Activated CD8-positive, alpha-beta memory T cell treated with anti-CD3 and anti-CD28 coated beads, Interleukin-2, amount 50 U/mL, for 48 hours (primary cell): ENCODE results near the gene HEXIM2.
A peak's percentile ranks its signal among the peaks of the same experiment; 100 is the strongest.

Experiments
- DNase-seq: peaks from one replicate; pipeline ENCODE4 v3.0.0-alpha.2; 2020

HEXIM2 gene

DNA sequence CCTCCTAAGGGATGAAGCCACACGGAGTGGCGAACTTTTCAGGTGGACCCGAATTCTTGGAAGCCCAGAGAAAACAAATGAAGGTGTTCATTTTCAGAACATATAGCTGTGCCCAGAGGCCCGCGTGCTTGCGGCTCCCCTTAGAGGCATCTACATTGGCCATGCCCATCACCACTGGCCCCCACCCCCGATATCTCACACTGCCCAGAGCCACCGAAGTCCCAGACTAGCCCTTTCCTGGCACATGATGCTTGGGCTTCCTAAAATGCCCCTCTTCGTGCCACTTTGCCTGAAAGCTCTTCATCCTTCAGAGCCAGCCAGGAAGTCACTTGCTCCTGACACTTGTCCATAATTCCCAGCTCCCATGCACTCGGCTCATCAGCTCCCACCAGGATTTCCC lies 15.5 kb upstream of the HEXIM2 start:
- DNase-seq: no peak

DNA sequence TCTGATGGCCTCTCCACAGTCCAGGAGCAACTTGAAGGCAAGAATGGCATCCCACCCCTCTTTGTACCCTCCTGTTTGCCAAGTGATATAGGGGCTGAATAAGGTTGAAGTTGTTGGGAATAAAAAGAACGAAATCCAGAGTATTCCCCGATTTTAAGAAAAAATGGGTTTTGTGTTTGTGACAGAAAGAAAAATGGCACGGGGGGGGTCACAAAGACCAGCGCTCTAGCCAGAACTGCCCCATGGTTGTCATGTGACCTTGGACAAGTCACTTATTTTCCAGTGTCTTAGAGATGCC lies 15.1 kb upstream of the HEXIM2 start:
- DNase-seq: no peak

- DNase-seq: no peak
These were observed 14.6 kb upstream of the HEXIM2 start for GRCh38 chr17:45146890-45147580.

DNA sequence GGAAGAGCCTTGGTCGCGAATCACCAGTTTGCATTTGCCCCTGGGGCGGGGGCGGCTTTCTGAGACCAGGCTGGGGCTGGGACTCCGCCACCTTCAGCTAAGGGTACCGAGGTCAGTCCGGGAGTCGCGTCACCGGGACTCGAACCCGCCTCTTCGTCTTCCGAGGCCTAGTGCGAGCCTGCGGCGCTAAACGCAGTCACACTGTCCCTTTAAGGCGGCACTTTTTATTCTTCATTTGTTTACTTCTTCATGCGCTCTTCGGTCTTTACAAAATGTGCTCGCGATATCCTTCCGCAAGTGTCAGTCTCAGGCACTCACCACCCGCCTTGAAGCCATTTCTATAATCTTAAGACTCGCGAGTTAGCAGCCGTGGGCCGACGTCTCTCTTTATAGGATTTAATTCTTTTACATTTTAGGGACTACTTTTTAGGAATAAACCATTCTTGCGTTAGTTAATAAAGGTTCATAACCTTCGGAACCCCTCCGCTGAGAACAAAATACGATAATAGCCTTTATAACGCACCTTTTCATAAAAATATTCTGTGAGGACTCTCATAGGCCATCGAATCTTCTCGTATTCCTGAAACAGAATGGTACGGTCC lies 14.0 kb upstream of the HEXIM2 start:
- DNase-seq: peak; percentile 90

DNA sequence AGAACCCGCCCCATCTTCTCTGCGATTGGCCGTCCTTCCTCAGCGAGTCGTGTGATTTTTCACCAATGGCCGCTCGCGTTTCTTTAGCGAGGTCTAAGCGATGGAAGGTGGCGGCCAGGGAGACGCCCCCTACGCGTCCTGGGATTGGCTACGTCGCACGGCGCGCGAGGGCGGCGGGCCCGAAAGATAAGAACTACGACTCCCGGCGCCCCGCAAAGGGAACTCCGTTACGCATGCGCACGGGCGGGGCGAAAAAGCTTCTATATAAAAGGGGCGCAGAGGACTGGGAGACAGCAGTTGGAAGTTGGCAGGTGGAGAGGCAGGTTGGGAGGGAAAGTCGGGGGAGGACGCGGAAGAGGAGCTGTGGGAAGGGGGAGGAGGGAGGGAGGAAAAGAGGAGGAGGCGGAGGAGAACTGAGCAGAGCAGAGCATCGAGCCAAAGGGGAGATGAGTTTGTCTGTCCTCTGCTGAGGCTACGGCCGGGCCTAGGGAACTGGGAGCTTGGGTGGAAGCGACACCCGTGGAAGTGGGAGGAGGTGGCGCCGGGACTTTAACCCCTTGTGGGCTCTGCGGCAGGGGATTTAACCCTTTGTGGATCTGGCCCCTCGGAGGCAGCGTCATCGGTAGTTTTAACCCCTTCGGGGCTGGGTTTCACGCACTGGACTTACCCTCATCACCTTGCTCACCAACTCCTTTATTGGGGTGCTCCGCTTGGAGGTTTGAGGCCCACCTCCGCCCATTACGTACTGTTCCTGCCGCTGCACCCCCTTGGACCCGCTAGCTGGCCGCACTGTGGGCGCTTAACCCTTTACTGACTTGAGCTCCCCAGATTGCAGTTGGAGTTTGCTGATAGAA lies 13.3 kb upstream of the HEXIM2 start, which contains the start of gene HEXIM1:
Gene HEXIM1, plus strand, starts transcription at position 293 of the 854 bp plus-strand sequence. CDS start 716 bp downstream, outside the sequence.
- DNase-seq: peak; percentile 99

DNA sequence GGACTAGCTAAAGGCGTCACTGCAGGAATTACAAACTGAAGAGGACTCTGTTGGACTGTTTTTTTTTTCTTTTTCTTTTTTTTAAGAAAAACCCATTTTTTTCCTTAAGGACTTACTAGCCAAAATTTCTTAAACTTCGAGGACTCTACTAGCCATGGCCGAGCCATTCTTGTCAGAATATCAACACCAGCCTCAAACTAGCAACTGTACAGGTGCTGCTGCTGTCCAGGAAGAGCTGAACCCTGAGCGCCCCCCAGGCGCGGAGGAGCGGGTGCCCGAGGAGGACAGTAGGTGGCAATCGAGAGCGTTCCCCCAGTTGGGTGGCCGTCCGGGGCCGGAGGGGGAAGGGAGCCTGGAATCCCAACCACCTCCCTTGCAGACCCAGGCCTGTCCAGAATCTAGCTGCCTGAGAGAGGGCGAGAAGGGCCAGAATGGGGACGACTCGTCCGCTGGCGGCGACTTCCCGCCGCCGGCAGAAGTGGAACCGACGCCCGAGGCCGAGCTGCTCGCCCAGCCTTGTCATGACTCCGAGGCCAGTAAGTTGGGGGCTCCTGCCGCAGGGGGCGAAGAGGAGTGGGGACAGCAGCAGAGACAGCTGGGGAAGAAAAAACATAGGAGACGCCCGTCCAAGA lies 12.5 kb upstream of the HEXIM2 start:
- DNase-seq: peak; percentile 88

DNA sequence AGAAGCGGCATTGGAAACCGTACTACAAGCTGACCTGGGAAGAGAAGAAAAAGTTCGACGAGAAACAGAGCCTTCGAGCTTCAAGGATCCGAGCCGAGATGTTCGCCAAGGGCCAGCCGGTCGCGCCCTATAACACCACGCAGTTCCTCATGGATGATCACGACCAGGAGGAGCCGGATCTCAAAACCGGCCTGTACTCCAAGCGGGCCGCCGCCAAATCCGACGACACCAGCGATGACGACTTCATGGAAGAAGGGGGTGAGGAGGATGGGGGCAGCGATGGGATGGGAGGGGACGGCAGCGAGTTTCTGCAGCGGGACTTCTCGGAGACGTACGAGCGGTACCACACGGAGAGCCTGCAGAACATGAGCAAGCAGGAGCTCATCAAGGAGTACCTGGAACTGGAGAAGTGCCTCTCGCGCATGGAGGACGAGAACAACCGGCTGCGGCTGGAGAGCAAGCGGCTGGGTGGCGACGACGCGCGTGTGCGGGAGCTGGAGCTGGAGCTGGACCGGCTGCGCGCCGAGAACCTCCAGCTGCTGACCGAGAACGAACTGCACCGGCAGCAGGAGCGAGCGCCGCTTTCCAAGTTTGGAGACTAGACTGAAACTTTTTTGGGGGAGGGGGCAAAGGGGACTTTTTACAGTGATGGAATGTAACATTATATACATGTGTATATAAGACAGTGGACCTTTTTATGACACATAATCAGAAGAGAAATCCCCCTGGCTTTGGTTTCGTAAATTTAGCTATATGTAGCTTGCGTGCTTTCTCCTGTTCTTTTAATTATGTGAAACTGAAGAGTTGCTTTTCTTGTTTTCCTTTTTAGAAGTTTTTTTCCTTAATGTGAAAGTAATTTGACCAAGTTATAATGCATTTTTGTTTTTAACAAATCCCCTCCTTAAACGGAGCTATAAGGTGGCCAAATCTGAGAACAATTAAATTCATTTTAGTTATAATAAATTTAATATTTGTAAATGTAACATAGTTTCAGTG lies 11.7 kb upstream of the HEXIM2 start:
- peak; percentile 74 for DNase-seq

GRCh38 chr17:45150911-45151809 lies 10.5 kb upstream of the HEXIM2 start:
- no peak for DNase-seq

GRCh38 chr17:45155029-45155428 lies 6.6 kb upstream of the HEXIM2 start:
- DNase-seq: no peak

DNA sequence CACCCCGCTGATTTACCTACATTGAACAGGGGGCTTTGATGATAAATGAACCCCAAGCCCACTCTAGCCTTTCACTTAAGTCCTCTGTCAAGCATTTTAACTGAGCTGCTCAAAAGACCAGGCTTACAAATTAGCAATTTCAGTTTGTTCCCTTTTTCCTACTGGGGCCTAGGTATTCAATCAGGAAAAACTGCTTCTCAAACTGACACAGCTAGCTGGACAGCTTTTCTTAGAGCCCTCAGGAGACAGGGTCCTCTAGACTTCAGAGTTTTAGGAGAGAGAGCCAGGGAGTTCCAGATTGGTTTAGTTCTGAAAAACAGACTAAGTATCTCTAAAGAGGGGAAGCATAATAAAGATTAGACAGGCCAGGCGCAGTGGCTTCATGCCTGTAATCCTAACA lies 6.2 kb upstream of the HEXIM2 start:
- no peak for DNase-seq

DNA sequence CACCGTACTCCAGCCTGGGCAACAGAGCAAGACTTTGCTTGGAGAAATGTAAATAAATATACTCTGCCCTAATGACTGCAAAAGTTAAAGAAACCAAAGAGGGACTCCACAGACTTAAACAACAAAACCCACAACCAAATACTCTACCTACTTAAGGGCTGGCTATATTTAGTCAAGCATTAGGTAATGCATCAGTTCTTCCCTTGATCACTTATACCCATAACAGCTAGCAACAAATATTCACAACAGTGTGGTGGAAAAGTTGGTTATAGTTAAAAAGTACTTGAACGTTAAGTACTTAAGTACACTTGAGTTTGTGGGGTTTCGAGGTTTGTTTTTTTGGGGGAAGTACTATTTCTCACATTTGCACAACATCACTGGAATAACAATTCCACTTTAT lies 5.4 kb upstream of the HEXIM2 start:
- no peak for DNase-seq

DNA sequence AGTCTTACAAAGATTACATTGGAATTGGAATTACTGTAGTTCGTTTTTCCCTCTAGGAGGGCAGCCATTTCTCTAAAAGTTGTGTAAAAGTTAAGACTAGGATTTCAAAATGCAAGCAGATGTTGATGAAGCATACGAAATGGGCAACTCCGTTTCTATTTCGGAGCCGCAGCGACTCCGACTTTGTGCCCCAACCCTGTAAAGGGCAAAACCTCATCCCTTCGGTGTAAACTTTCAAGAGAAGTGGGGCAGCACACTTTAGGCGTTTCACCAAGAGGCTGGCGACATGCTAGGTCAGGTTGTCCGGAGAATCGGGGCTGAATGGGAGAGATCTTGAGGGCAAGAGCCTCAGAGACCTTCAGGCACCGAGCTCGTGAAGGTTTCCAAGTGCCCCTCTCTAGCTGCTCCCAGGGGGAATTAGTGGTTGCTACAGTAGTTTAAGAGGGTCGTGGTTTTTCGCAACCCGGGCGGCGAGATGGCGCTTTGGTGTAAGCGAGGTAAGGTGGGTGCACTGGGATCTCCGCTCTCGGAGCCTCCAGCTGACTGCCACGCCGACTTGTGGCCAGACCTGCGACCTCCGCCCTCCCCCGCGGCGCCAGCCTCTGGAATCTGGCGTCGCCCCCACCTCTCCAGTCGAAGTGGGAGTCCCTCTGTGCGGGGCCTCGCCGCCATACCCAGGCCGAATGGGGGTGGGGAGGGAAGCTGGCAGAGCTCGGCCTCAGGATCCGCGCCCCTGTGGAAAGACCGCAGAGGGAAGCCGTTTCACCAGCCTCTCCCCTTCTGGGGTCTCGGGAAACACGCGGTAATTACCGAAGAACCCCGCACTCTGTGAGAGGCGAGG lies 1.0 kb upstream of the HEXIM2 start:
- DNase-seq: peak; percentile 81

DNA sequence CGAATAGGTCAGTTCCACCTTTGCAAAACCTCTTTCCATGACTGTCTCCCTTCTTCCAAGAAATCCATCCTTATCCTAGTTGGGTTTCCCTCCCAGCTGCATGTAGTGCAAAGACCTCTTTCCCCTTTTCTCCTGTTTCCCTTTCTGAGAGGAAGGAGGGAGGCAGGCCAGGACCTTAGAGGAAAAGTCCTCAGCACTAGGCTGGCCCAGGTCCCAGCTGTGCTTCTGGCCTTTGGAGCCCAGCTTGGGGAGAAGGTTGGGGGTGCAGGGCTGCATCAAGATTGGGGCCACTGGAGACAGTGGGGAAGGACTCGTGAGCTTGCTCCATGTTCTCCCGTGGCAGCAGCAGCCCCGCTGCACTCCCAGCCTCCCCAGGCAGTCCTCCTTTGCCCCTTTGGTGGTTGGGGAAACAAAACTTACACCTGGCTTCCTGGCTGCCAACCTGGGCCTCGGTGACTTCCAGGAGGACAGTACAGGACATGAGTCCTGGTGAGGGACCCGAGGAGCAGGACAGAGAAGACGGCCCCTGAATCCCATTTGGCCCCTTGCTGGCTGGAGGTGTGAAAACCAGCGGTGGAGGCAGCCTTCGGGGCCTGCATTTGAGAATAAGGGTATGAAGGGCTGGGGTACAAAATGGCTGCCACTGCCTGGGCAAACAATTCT lies 481 bp downstream of the HEXIM2 start:
- no peak for DNase-seq

GRCh38 chr17:45164734-45165269 lies 3.1 kb downstream of the HEXIM2 start:
- no peak for DNase-seq

GRCh38 chr17:45168991-45169752 lies 7.5 kb downstream of the HEXIM2 start:
- DNase-seq: no peak

DNA sequence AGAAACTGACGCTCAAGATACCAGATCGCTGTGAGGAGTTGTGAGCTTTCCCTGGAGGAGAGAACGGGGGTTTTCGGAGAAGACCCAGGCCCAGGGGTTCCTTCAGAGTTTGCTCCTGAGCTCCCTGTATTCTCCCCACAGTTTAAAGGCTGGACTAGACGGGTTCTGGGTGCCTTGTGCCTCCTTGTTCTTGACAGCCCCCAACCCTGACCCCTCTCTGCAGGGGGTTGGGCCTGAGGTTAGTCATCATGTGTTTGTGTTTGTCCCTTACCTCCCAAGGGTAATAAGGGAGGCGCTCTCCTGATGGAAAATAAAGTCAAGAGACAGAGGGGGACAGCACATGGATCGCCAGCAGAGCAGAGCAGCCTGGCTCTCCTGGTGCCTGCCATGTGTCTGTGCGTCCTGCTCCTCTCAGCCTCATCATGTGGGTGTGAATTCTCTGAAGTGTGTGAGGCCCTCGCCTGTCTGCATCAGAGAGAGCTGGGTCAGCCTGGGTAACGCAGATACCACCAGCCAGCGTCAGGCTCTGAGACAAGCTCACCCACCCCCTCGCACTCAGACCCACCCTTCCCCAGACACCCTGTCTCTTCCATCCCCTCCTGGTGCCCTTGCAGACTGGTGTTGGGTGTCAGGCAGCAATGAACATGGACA lies 8.7 kb downstream of the HEXIM2 start:
- no peak for DNase-seq

DNA sequence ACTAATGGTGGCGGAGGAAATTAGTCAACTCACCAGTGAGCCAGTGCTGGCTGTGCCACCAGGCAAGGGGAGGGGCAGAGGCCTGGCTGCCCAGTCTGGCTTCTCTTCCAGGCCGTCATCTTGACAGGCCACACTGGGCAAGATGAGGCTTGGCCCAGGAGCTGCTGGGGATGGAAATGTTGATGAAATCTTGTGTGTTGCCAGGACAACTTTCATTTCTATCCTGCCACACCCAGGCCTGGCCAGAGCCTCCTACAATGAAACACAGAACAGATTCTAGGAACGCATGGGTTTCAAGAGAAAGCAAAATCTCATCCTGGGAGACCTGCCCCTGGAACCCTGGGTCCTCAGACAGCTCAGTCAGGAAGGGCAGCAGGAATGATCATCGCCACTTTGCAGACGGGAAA lies 9.3 kb downstream of the HEXIM2 start:
- no peak for DNase-seq
